CD14-positive monocyte (primary cell): ENCODE measurements around the gene TMEM184B. TPM values are rescaled to one million over a fixed set of nuclear protein-coding genes. Genes with fewer than 3 reads are reported as not detected.

Experiments used
- DNase-seq, 3 donors: peaks; one replicate each; pipeline ENCODE4 v3.0.0-alpha.2; 2011 to 2022
- H2AFZ ChIP-seq: 2 replicates; pipeline ENCODE4 v1.6.0; 2012; ENCODE audit warnings: mild to moderate bottlenecking, low read depth, low read length, inconsistent platforms; ENCODE audit not compliant: insufficient read depth, poor library complexity, severe bottlenecking
- H3K27ac ChIP-seq, 2 donors: 1 replicate in 1 of 2; 2 replicates in 1 of 2; pipeline ENCODE4 v1.5.1; 2012 to 2013; ENCODE audit warnings: low read length in 2 of 2, control low read depth in 1 of 2, inconsistent platforms in 1 of 2, low read depth in 1 of 2, mild to moderate bottlenecking in 1 of 2
- H3K27me3 ChIP-seq, 2 donors: one replicate each; pipeline versions ENCODE4 v1.6.0 to v1.6.1; 2011 to 2013; ENCODE audit warnings: low read length in 2 of 2; ENCODE audit not compliant: control insufficient read depth in 2 of 2, insufficient read depth in 2 of 2
- H3K36me3 ChIP-seq, 2 donors: replicated peaks in 1 of 2; 1 replicate in 1 of 2; 2 replicates in 1 of 2; pipeline versions ENCODE4 v1.5.1 to v1.6.1; 2012 to 2013; ENCODE audit warnings: low read length in 2 of 2, control low read depth in 1 of 2, inconsistent platforms in 1 of 2, mild to moderate bottlenecking in 1 of 2; ENCODE audit not compliant: insufficient read depth in 2 of 2, control insufficient read depth in 1 of 2
- H3K4me1 ChIP-seq, 2 donors: 1 replicate in 1 of 2; 2 replicates in 1 of 2; pipeline versions ENCODE4 v1.5.1 to v1.6.1; 2012 to 2013; ENCODE audit warnings: low read length in 2 of 2, control low read depth in 1 of 2, inconsistent platforms in 1 of 2, mild to moderate bottlenecking in 1 of 2, moderate library complexity in 1 of 2; ENCODE audit not compliant: insufficient read depth in 2 of 2, control insufficient read depth in 1 of 2
- H3K4me2 ChIP-seq: replicated peaks from 2 replicates; pipeline ENCODE3; 2012; ENCODE audit warnings: low read length, moderate library complexity, mild to moderate bottlenecking; ENCODE audit not compliant: poor library complexity, severe bottlenecking; ENCODE audit errors: extremely low read depth
- H3K4me3 ChIP-seq, 3 experiments: fragments of 200-600 bp in 1 of 3; sonication (generic) in 1 of 3; replicated peaks in 1 of 3; 1 replicate in 2 of 3; 2 replicates in 1 of 3; pipeline ENCODE4 v1.5.1; 2011 to 2013; ENCODE audit warnings: low read length in 3 of 3, mild to moderate bottlenecking in 3 of 3, control low read depth in 2 of 3, low read depth in 2 of 3, inconsistent platforms in 1 of 3, moderate library complexity in 1 of 3
- H3K79me2 ChIP-seq: 2 replicates; pipeline ENCODE4 v1.6.0; 2012; ENCODE audit warnings: mild to moderate bottlenecking, control low read depth, inconsistent platforms, low read length, moderate library complexity; ENCODE audit not compliant: insufficient read depth
- H3K9ac ChIP-seq: 2 replicates; pipeline ENCODE4 v1.6.0; 2017; ENCODE audit warnings: low read length, mild to moderate bottlenecking; ENCODE audit not compliant: insufficient read depth, poor library complexity, severe bottlenecking
- H3K9me3 ChIP-seq, 2 donors: replicated peaks in 1 of 2; 1 replicate in 1 of 2; 2 replicates in 1 of 2; pipeline versions ENCODE4 v1.5.1 to v1.6.1; 2012 to 2013; ENCODE audit warnings: low read length in 2 of 2, control low read depth in 1 of 2; ENCODE audit not compliant: control insufficient read depth in 1 of 2, insufficient read depth in 1 of 2
- H4K20me1 ChIP-seq: 2 replicates; pipeline ENCODE4 v1.6.0; 2012; ENCODE audit warnings: mild to moderate bottlenecking, low read length, control low read depth, moderate library complexity; ENCODE audit not compliant: insufficient read depth
- H3K27ac Mint-ChIP-seq, 7 donors: one replicate each; pipeline ENCODE4 v1.8.0; 2020; ENCODE audit warnings: mild to moderate bottlenecking in 7 of 7, mixed read lengths in 7 of 7, moderate library complexity in 6 of 7, inconsistent platforms in 2 of 7
- H3K27me3 Mint-ChIP-seq, 3 donors: one replicate each; pipeline ENCODE4 v1.8.0; 2021 to 2022; ENCODE audit warnings: low read depth in 3 of 3, mild to moderate bottlenecking in 3 of 3, mixed read lengths in 3 of 3, moderate library complexity in 3 of 3, inconsistent platforms in 1 of 3
- H3K36me3 Mint-ChIP-seq, 2 donors: one replicate each; pipeline ENCODE4 v1.8.0; 2020; ENCODE audit warnings: mixed read lengths in 2 of 2, inconsistent platforms in 1 of 2, mild to moderate bottlenecking in 1 of 2
- H3K4me1 Mint-ChIP-seq: one replicate; pipeline ENCODE4 v1.8.0; 2020; ENCODE audit warnings: mild to moderate bottlenecking, mixed read lengths
- H3K4me3 Mint-ChIP-seq, 2 donors: one replicate each; pipeline ENCODE4 v1.8.0; 2020; ENCODE audit warnings: mild to moderate bottlenecking in 2 of 2, mixed read lengths in 2 of 2, moderate library complexity in 1 of 2
- H3K9me3 Mint-ChIP-seq, 7 donors: one replicate each; pipeline ENCODE4 v1.8.0; 2020 to 2022; ENCODE audit warnings: mixed read lengths in 7 of 7, mild to moderate bottlenecking in 6 of 7, moderate library complexity in 6 of 7, inconsistent platforms in 2 of 7
- WGBS: methylation state at CpG from one replicate; pipeline ENCODE4 v1.1.5; 2013; ENCODE audit warnings: missing lambda C conversion rate; ENCODE audit not compliant: insufficient coverage; 5-methylcytosine and 5-hydroxymethylcytosine counted together
- intact Hi-C, 2 donors: fragments of 100-400 bp; cut with micrococcal nuclease; formaldehyde crosslinking; loops; one replicate each; pipeline versions ENCODE4 v1.15.0 to v1.15.1; 2023
- polyA plus RNA-seq, 3 donors: library from polyadenylated mRNA; depleted of rRNA in 1 of 3; unstranded in 2 of 3; stranded (reverse) in 1 of 3; fragments of 300-500 nt in 2 of 3; fragments of >200 nt in 1 of 3; fragmentation: Illumina TruSeq in 2 of 3; gene quantifications; 1 replicate in 2 of 3; 2 replicates in 1 of 3; pipeline ENCODE4 v1.2.3, GENCODE V29; 2012 to 2021
- TF ChIP-seq, protein P1 (sequence below): fragments of 200-600 bp; IDR thresholded peaks from one replicate; pipeline ENCODE4 v1.8.0; 2022; ENCODE audit warnings: antibody characterized with exemption, mild to moderate bottlenecking

Gene TMEM184B
- polyA plus RNA-seq, 3 donors: 7.4 to 17.7 (median 10.6) TPM

DNA sequence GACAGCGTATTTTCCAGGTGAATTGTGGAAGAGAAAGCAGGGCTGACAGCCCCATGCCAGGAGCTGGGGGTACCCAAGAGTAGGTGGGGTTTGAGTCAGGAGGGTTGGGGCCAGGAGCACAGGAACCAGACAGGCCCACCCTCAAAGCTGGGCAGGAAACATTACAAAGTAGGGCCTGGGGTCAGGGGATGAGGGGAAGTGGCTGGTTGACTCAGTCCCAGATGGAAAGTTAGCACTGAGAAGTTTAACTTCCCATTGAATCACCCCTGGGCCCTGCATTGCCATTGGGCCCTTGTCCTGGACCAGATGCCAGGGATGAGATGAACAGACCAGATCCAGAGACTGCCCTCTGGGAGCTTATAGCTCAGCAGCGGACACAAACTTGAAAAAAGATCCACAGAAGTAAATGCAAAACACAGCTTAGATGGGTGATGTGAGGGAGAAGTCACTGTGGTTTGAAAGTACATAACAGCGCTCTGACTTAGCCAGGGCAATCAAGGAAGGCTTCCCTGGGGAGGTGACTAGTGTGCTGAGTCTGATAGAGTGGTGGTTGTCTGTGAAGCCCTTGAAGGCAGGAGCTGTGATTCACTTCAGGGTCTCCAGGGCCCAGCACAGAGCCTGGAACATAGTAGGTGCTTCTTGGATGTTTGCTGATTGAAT lies 68.8 kb downstream of the TMEM184B start:
- Histone ChIP-seq H2AFZ (no peak overlapping the region), H4K20me1 (peaks cover 56% of the 10 kb centered on the region), H3K4me2 (peak overlapping the region; percentile 94), H3K4me1 (peaks cover 21 to 51% of the 10 kb centered on the region in 2 donors), H3K27ac (peak overlapping the region in 1 of 2 donors; percentile 85), H3K9me3 (no peaks in the 10 kb centered on the region), H3K27me3 (peaks cover 0 to 15% of the 10 kb centered on the region in 2 donors), H3K4me3 (peak overlapping the region in 2 of 3 experiments; percentile 78 to 79), H3K9ac (peak overlapping the region; percentile 92), H3K79me2 (no peaks in the 10 kb centered on the region), H3K36me3 (no peaks in the 10 kb centered on the region)
- WGBS: 100% methylated on average over 3 of the region's 3 CpGs
- Mint-ChIP-seq H3K9me3 (no peaks in the 10 kb centered on the region), H3K4me1 (peaks cover 41% of the 10 kb centered on the region), H3K27me3 (peaks cover 14 to 39% (median 23%) of the 10 kb centered on the region in 3 donors), H3K27ac (peak overlapping the region in 6 of 7 donors; percentile 3 to 81 (median 71)), H3K4me3 (peak overlapping the region; percentile 88 to 89), H3K36me3 (peaks cover 0 to 2% of the 10 kb centered on the region in 2 donors)
- intact Hi-C loops: loop anchor here in 1 of 2 donors (1.0 to 5.0 kb wide), 3 partner anchors 9 to 57 kb away; partner anchors contain the start of gene PLA2G6
- TF ChIP-seq, protein P1, sequence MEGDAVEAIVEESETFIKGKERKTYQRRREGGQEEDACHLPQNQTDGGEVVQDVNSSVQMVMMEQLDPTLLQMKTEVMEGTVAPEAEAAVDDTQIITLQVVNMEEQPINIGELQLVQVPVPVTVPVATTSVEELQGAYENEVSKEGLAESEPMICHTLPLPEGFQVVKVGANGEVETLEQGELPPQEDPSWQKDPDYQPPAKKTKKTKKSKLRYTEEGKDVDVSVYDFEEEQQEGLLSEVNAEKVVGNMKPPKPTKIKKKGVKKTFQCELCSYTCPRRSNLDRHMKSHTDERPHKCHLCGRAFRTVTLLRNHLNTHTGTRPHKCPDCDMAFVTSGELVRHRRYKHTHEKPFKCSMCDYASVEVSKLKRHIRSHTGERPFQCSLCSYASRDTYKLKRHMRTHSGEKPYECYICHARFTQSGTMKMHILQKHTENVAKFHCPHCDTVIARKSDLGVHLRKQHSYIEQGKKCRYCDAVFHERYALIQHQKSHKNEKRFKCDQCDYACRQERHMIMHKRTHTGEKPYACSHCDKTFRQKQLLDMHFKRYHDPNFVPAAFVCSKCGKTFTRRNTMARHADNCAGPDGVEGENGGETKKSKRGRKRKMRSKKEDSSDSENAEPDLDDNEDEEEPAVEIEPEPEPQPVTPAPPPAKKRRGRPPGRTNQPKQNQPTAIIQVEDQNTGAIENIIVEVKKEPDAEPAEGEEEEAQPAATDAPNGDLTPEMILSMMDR: no peak
- DNase-seq: peak in 2 of 3 donors; percentile 75 to 81

DNA sequence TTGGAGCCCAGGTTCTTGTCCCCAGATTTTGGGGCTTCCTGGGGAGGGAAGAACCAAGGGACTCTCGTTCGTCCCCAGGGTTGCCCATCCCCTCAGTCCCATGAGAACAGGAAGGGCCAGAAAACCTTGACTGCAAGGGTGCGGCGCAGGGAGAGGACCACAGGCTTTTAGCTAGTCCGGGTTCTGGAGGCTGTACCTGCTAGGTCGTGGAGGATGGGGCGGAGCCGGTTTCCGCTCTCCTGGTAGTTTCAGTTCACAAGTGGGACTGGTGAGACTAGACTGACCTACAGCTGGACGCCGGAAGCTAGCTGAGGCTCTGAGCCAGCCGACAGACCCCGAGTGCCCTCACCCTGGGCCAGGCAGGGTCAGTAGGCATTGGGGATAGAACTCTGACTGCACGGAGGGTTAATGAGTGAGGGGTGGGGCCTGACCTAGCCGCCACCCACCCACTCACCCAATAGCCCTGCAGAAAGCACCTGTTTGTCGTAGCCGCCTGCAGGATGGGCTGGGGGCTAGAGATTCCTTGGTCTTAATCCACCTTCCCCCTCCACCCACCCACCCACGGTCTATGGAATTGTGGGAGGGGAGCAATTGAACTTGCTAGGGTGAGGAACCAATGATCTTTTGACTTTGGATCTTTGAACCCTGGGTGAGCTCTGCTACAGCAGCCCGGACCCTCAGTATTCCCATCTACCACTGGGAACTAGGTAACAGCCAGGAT lies 69.6 kb downstream of the TMEM184B start:
- Histone ChIP-seq H2AFZ (no peak overlapping the region), H3K79me2 (no peaks in the 10 kb centered on the region), H3K27ac (peak overlapping the region in 1 of 2 donors; percentile 85), H3K4me1 (peaks cover 21 to 53% of the 10 kb centered on the region in 2 donors), H3K36me3 (no peaks in the 10 kb centered on the region), H3K4me2 (peak overlapping the region; percentile 94), H4K20me1 (peaks cover 50% of the 10 kb centered on the region), H3K4me3 (peak overlapping the region; percentile 47 to 79 (median 78)), H3K27me3 (peaks cover 0 to 15% of the 10 kb centered on the region in 2 donors), H3K9me3 (no peaks in the 10 kb centered on the region), H3K9ac (peak overlapping the region; percentile 92)
- TF ChIP-seq, protein P1: no peak
- peaks cover 14 to 39% (median 23%) of the 10 kb centered on the region in 3 donors for H3K27me3 Mint-ChIP-seq
- intact Hi-C loops: loop anchor here in 1 of 2 donors (2.0 to 5.0 kb wide), 2 partner anchors 22 to 56 kb away; partner anchors contain the start of gene PLA2G6
- peaks cover 0 to 2% of the 10 kb centered on the region in 2 donors for H3K36me3 Mint-ChIP-seq
- peak overlapping the region; percentile 88 to 89 for H3K4me3 Mint-ChIP-seq
- H3K27ac Mint-ChIP-seq: peak overlapping the region in 6 of 7 donors; percentile 35 to 86 (median 77)
- H3K4me1 Mint-ChIP-seq: peaks cover 36% of the 10 kb centered on the region
- H3K9me3 Mint-ChIP-seq: no peaks in the 10 kb centered on the region
- WGBS: under 1% methylated on average over 11 of the region's 19 CpGs
- peak in 2 of 3 donors; percentile 32 to 42 for DNase-seq
